MCF 10A (cell line): ENCODE data around the gene PTPRN2. TPM values are rescaled to one million over a fixed set of nuclear protein-coding genes. Genes with fewer than 3 reads are reported as not detected.

Source experiments
- BruUV-seq: library from RNA; stranded (reverse); fragments of 400-500 nt; replicated peaks from 2 replicates; lab custom pipeline; 2021; lab: Mats Ljungman, UMichigan
- CTCF ChIA-PET: fragments of 300-600 bp; sonication (Branson Sonifier 250); formaldehyde crosslinking; extraction: SDS; loops from one replicate; lab custom pipeline; 2021; ENCODE audit warnings: antibody characterized with exemption, inconsistent platforms; lab: Yijun Ruan, JAX
- POLR2A ChIA-PET: fragments of 300-600, 350-650 bp; sonication (Branson Sonifier 250); formaldehyde crosslinking; extraction: SDS; loops from one replicate; lab custom pipeline; 2020; ENCODE audit warnings: antibody characterized with exemption, inconsistent platforms; lab: Yijun Ruan, JAX
- DNase-seq: peaks from one replicate; pipeline ENCODE4 v3.0.0-alpha.2; 2018; ENCODE audit not compliant: unreplicated experiment
- H3K27ac Mint-ChIP-seq: one replicate; pipeline ENCODE4 v1.8.0; 2022; ENCODE audit warnings: mild to moderate bottlenecking, low read depth, mixed read lengths; ENCODE audit not compliant: unreplicated experiment
- H3K27me3 Mint-ChIP-seq: one replicate; pipeline ENCODE4 v1.8.0; 2022; ENCODE audit warnings: mixed read lengths; ENCODE audit not compliant: insufficient read depth, unreplicated experiment
- H3K36me3 Mint-ChIP-seq: one replicate; pipeline ENCODE4 v1.8.0; 2022; ENCODE audit warnings: mild to moderate bottlenecking, moderate library complexity, mixed read lengths; ENCODE audit not compliant: insufficient read depth, unreplicated experiment
- H3K4me1 Mint-ChIP-seq: one replicate; pipeline ENCODE4 v1.8.0; 2022; ENCODE audit warnings: mixed read lengths; ENCODE audit not compliant: insufficient read depth, unreplicated experiment
- H3K4me3 Mint-ChIP-seq: one replicate; pipeline ENCODE4 v1.8.0; 2022; ENCODE audit warnings: mild to moderate bottlenecking, moderate library complexity, mixed read lengths; ENCODE audit not compliant: unreplicated experiment
- H3K9me3 Mint-ChIP-seq: one replicate; pipeline ENCODE4 v1.8.0; 2022; ENCODE audit warnings: mixed read lengths; ENCODE audit not compliant: unreplicated experiment
- CTCF ChIP-seq: fragments of 200-600 bp; IDR thresholded peaks from one replicate; pipeline ENCODE4 v1.8.0; 2022; ENCODE audit warnings: antibody characterized with exemption, mild to moderate bottlenecking; ENCODE audit not compliant: unreplicated experiment
- intact Hi-C: fragments of 100-400 bp; cut with micrococcal nuclease; formaldehyde crosslinking; loops from 2 replicates; pipeline ENCODE4 v1.14.1; 2022
- total RNA-seq: library from RNA; stranded (reverse); gene quantifications from 2 replicates; pipeline ENCODE4 v1.2.3, GENCODE V29; 2022

PTPRN2 gene
- total RNA-seq, 1 experiment from 2014 or later: 4.5 TPM

GRCh38 chr7:157615101-157615817, 972.4 kb downstream of the PTPRN2 start:
- no peaks in the 10 kb centered on the region for H3K27me3 Mint-ChIP-seq
- no peak for TF ChIP-seq CTCF
- no peaks in the 10 kb centered on the region for H3K4me1 Mint-ChIP-seq
- H3K4me3 Mint-ChIP-seq: no peak overlapping the region
- intact Hi-C loops: no loop called here
- BruUV-seq: no TSS peak
- peaks cover 19% of the 10 kb centered on the region for H3K9me3 Mint-ChIP-seq
- no peak overlapping the region for H3K27ac Mint-ChIP-seq
- ChIA-PET POLR2A (no interaction called here), CTCF (no interaction called here)
- DNase-seq: no peak
- H3K36me3 Mint-ChIP-seq: no peaks in the 10 kb centered on the region

GRCh38 chr7:157614457-157615020, 973.1 kb downstream of the PTPRN2 start:
- no TSS peak for BruUV-seq
- intact Hi-C loops: no loop called here
- CTCF ChIA-PET: no interaction called here
- no peak overlapping the region for H3K4me3 Mint-ChIP-seq
- no peak for TF ChIP-seq CTCF
- no peaks in the 10 kb centered on the region for H3K27me3 Mint-ChIP-seq
- no peak for DNase-seq
- H3K4me1 Mint-ChIP-seq: no peaks in the 10 kb centered on the region
- H3K27ac Mint-ChIP-seq: no peak overlapping the region
- H3K9me3 Mint-ChIP-seq: peaks cover 19% of the 10 kb centered on the region
- POLR2A ChIA-PET: no interaction called here
- H3K36me3 Mint-ChIP-seq: no peaks in the 10 kb centered on the region

GRCh38 chr7:157613575-157614322, 973.9 kb downstream of the PTPRN2 start:
- Mint-ChIP-seq H3K4me3 (no peak overlapping the region), H3K9me3 (peaks cover 19% of the 10 kb centered on the region), H3K27ac (no peak overlapping the region), H3K36me3 (no peaks in the 10 kb centered on the region), H3K4me1 (no peaks in the 10 kb centered on the region), H3K27me3 (no peaks in the 10 kb centered on the region)
- DNase-seq: no peak
- intact Hi-C loops: no loop called here
- ChIA-PET CTCF (no interaction called here), POLR2A (no interaction called here)
- BruUV-seq: no TSS peak
- no peak for TF ChIP-seq CTCF
